Body of pancreas (tissue), 4 donors: Measurements from ENCODE around the gene MAFB. TPM values are rescaled to one million over a fixed set of nuclear protein-coding genes. Genes with fewer than 3 reads are reported as not detected.
A peak's percentile ranks its signal among the peaks of the same experiment; 100 is the strongest.

Experiments
- ATAC-seq: fragments of 150-250 bp; one replicate; pipeline ENCODE4 v1.9.1; 2016
- DNase-seq, 4 donors: peaks; one replicate each; pipeline ENCODE4 v3.0.0-alpha.2; 2019
- H3K27ac ChIP-seq, 4 donors: fragments of 200-600 bp; sonication (generic); 1 replicate in 3 of 4; 2 replicates in 1 of 4; pipeline versions ENCODE4 v1.5.1 to v1.6.1; 2016 to 2019; ENCODE audit warnings: mild to moderate bottlenecking in 1 of 4, mixed read lengths in 1 of 4, moderate library complexity in 1 of 4
- H3K27me3 ChIP-seq, 2 donors: fragments of 200-600 bp; sonication (generic); one replicate each; pipeline ENCODE4 v1.6.0; 2016; ENCODE audit warnings: mild to moderate bottlenecking in 1 of 2
- H3K36me3 ChIP-seq, 2 donors: fragments of 200-600 bp; sonication (generic); replicated peaks in 1 of 2; 2 replicates each; pipeline ENCODE4 v1.5.1; 2016; ENCODE audit warnings: low read depth in 2 of 2; ENCODE audit not compliant: insufficient read depth in 1 of 2
- H3K4me1 ChIP-seq: fragments of 200-600 bp; sonication (generic); one replicate; pipeline ENCODE4 v1.6.0; 2016
- H3K4me3 ChIP-seq, 2 donors: fragments of 200-600 bp; sonication (generic); 1 replicate in 1 of 2; 2 replicates in 1 of 2; pipeline ENCODE4 v1.5.1; 2016 to 2019
- H3K9me3 ChIP-seq, 3 donors: fragments of 200-600 bp; sonication (generic); 1 replicate in 2 of 3; 2 replicates in 1 of 3; pipeline ENCODE4 v1.5.1; 2016
- CTCF ChIP-seq, 7 experiments: fragments of 450-650 bp in 4 of 7; fragments of 200-600 bp in 3 of 7; sonication (generic) in 3 of 7; IDR thresholded peaks; one replicate each; pipeline ENCODE4 v1.5.1; 2016 to 2019; ENCODE audit warnings: antibody characterized with exemption in 7 of 7
- POLR2A ChIP-seq, 3 donors: fragments of 450-650 bp; IDR thresholded peaks; one replicate each; pipeline ENCODE4 v1.6.1; 2016; ENCODE audit warnings: antibody characterized with exemption in 3 of 3, mild to moderate bottlenecking in 2 of 3
- WGBS, 2 donors: methylation state at CpG; one replicate each; pipeline ENCODE4 v1.1.5; 2017; 5-methylcytosine and 5-hydroxymethylcytosine counted together
- intact Hi-C: fragments of 100-400 bp; cut with DNase I; formaldehyde crosslinking; loops from one replicate; pipeline ENCODE4 v1.15.1; 2023
- total RNA-seq, 2 donors: library from RNA; depleted of rRNA; stranded (reverse); fragments of >200 nt; gene quantifications; one replicate each; pipeline ENCODE4 v1.1.0, GENCODE V29; 2016

MAFB gene
- total RNA-seq, 2 donors from 2014 or later: 21.1 to 22.1 TPM

DNA sequence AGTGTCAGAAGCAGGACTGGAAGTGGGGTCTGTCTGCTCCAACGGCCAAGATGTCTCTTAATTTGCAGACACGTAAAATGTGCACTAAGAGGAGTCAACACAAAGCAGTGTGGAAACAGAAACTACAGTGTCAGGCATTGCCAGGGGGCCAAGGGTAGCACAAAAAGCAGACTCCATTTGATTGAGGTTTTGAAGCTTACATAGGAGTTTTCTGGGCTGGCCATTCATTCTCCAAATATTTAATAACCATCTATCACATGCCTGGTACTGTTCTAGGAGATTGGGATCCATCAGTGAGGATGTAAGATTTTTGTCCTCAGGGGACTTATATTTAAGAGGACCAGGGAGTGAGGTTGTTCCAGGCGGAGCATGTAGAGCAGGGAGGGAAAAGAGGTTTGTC, 29.5 kb downstream of the MAFB start:
- H3K4me1 ChIP-seq: no peaks in the 10 kb centered on the region
- H3K27me3 ChIP-seq: no peaks in the 10 kb centered on the region
- 88 to 99% methylated on average over 3 of the region's 3 CpGs for WGBS, 2 donors
- DNase-seq (no peak), ATAC-seq (no peak)
- H3K9me3 ChIP-seq: no peaks in the 10 kb centered on the region
- no peak overlapping the region for H3K4me3 ChIP-seq
- TF ChIP-seq POLR2A (IDR thresholded peaks at IDR 0.05) (no peak), CTCF (IDR thresholded peaks at IDR 0.05) (no peak)
- no peak overlapping the region for H3K27ac ChIP-seq
- no peaks in the 10 kb centered on the region for H3K36me3 ChIP-seq
- intact Hi-C loops: no loop called here

GRCh38 chr20:40658509-40658908, 30.5 kb downstream of the MAFB start:
- Histone ChIP-seq H3K4me1 (no peaks in the 10 kb centered on the region), H3K4me3 (no peak overlapping the region), H3K27ac (no peak overlapping the region), H3K27me3 (no peaks in the 10 kb centered on the region), H3K36me3 (no peaks in the 10 kb centered on the region), H3K9me3 (no peaks in the 10 kb centered on the region)
- 91 to 96% methylated on average over 3 of the region's 3 CpGs for WGBS, 2 donors
- TF ChIP-seq CTCF (IDR thresholded peaks at IDR 0.05) (no peak), POLR2A (IDR thresholded peaks at IDR 0.05) (no peak)
- intact Hi-C loops: no loop called here
- no peak for DNase-seq
- no peak for ATAC-seq

DNA sequence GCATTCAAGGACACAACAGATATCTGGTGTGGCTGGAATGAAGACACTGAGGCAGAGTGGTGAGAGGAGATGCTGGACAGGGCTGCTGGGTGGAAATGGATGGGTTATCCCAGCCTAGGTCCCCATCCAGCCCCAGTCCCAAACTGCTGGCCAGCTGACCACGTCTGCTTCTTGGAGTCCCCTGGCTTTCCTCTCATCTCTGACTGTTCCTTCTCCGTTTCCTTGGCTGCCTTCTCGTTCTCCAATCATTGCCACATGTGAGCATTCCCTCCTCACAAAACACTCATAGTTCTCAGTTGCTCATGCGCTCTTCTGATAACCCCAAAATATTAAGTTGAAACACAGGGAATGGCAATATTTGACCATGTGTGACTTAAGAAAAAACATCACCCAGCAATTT, 31.5 kb downstream of the MAFB start:
- H3K27ac ChIP-seq: no peak overlapping the region
- WGBS, 2 donors: 58 to 89% methylated on average over 4 of the region's 4 CpGs

GRCh38 chr20:40655451-40655850, 33.6 kb downstream of the MAFB start:
- Histone ChIP-seq H3K27me3 (no peaks in the 10 kb centered on the region), H3K4me1 (no peaks in the 10 kb centered on the region), H3K27ac (no peak overlapping the region), H3K4me3 (no peak overlapping the region), H3K36me3 (no peaks in the 10 kb centered on the region), H3K9me3 (no peaks in the 10 kb centered on the region)
- TF ChIP-seq POLR2A (IDR thresholded peaks at IDR 0.05): no peak
- no peak for TF ChIP-seq CTCF (IDR thresholded peaks at IDR 0.05)
- ATAC-seq (no peak), DNase-seq (no peak)
- intact Hi-C loops: no loop called here
- 85 to 93% methylated on average over 6 of the region's 6 CpGs for WGBS, 2 donors

More for the DNA sequence above, 31.5 kb downstream of the MAFB start:
- TF ChIP-seq POLR2A (IDR thresholded peaks at IDR 0.05) (no peak), CTCF (IDR thresholded peaks at IDR 0.05) (no peak)
- no peak for DNase-seq
- Histone ChIP-seq H3K36me3 (no peaks in the 10 kb centered on the region), H3K27me3 (no peaks in the 10 kb centered on the region), H3K4me3 (no peak overlapping the region), H3K4me1 (no peaks in the 10 kb centered on the region), H3K9me3 (no peaks in the 10 kb centered on the region)
- no peak for ATAC-seq
- intact Hi-C loops: no loop called here

GRCh38 chr20:40654876-40655275, 34.2 kb downstream of the MAFB start:
- intact Hi-C loops: no loop called here

More at GRCh38 chr20:40654876-40655275, 34.2 kb downstream of the MAFB start:
- Histone ChIP-seq H3K4me3 (no peak overlapping the region), H3K27me3 (no peaks in the 10 kb centered on the region), H3K9me3 (no peaks in the 10 kb centered on the region), H3K27ac (no peak overlapping the region), H3K36me3 (no peaks in the 10 kb centered on the region), H3K4me1 (no peaks in the 10 kb centered on the region)
- DNase-seq (no peak), ATAC-seq (peak; percentile 35)
- TF ChIP-seq CTCF (IDR thresholded peaks at IDR 0.05) (no peak), POLR2A (IDR thresholded peaks at IDR 0.05) (no peak)
- WGBS, 2 donors: 75 to 87% methylated on average over 3 to 4 of the region's 4 CpGs
